OCI-LY7 (cell line): Measurements from ENCODE around the gene WDR47.

Experiments
- EZH2phosphoT487 ChIP-seq: fragments of 200-600 bp; sonication (generic); IDR thresholded peaks from 2 replicates; pipeline ENCODE4 v1.6.1; 2018; ENCODE audit warnings: low read depth, borderline replicate concordance, mild to moderate bottlenecking, mixed run types, antibody characterized with exemption, low read length, moderate library complexity, mixed read lengths
- TF ChIP-seq, protein P1 (sequence below): fragments of 200-600 bp; sonication (generic); conservative IDR thresholded peaks from 2 replicates; pipeline ENCODE4 v1.5.1; 2014; ENCODE audit warnings: mild to moderate bottlenecking, antibody characterized with exemption, low read length, moderate library complexity, mixed read lengths

DNA sequence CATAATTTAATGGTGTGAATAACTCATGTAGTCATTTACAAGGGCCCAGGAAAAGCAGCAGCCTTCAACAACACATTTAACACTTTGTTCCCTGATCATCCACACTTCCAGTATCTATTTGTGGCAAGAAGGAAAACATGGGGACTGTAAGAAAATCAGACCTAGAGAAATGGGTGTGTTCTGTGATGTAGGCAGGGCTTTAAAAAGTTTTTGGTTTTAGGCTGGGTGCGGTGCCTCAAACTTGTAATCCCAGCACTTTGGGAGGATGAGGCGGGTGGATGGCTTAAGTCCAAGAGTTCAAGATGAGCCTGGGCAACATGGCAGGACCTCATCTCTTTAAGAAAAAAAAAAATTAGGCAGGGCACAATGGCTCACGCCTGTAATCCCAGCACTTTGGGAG, 14.2 kb upstream of the WDR47 start:
- TF ChIP-seq, protein P1, sequence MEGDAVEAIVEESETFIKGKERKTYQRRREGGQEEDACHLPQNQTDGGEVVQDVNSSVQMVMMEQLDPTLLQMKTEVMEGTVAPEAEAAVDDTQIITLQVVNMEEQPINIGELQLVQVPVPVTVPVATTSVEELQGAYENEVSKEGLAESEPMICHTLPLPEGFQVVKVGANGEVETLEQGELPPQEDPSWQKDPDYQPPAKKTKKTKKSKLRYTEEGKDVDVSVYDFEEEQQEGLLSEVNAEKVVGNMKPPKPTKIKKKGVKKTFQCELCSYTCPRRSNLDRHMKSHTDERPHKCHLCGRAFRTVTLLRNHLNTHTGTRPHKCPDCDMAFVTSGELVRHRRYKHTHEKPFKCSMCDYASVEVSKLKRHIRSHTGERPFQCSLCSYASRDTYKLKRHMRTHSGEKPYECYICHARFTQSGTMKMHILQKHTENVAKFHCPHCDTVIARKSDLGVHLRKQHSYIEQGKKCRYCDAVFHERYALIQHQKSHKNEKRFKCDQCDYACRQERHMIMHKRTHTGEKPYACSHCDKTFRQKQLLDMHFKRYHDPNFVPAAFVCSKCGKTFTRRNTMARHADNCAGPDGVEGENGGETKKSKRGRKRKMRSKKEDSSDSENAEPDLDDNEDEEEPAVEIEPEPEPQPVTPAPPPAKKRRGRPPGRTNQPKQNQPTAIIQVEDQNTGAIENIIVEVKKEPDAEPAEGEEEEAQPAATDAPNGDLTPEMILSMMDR: no peak
- TF ChIP-seq EZH2phosphoT487: no peak
